ENCODE measurements around the gene MET. TPM values are rescaled to one million over a fixed set of nuclear protein-coding genes. Genes with fewer than 3 reads are reported as not detected.

MET gene
- total and polyA plus RNA-seq, 2 of the 13 experiments (the other 11 are each of a cell fraction or from before 2014, with no cell fraction given) = 21.8 to 31.5 TPM

DNA sequence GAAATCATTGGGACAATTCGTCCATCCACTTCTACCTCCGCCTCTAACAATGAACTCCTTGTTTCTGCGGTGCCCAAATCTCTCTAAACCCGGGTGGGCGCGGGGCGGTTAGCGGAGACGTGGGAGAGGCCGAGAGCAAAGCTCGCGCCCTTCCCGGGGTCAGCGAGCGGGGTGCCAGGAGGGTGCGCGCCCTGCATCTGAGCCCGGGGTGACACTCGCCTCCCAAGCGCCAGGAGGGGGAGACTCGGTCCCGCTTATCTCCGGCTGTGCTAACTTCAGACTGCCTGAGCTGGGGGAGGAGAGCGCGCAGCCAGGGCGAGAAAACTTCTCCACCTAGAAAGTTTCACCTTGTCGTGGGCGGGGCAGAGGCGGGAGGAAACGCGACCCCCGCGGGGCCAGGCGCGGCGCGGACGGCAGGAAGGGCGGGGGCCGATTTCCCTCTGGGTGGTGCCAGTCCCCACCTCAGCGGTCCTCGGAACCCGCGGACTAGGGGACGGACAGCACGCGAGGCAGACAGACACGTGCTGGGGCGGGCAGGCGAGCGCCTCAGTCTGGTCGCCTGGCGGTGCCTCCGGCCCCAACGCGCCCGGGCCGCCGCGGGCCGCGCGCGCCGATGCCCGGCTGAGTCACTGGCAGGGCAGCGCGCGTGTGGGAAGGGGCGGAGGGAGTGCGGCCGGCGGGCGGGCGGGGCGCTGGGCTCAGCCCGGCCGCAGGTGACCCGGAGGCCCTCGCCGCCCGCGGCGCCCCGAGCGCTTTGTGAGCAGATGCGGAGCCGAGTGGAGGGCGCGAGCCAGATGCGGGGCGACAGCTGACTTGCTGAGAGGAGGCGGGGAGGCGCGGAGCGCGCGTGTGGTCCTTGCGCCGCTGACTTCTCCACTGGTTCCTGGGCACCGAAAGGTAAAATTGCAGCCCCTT is at the start of gene MET (continued):
- TF ChIP-seq ZNF616 (CRISPR knock-in tag; IDR thresholded peaks at IDR 0.05; ENCODE audit: low read depth) (no peak; the same call in 1 of the 2 replicates), TP53 (CRISPR knock-in tag; conservative IDR thresholded peaks at IDR 0.05) (no peak), ATRX (CRISPR knock-in tag; IDR thresholded peaks at IDR 0.05; ENCODE audit: borderline replicate concordance) (no peak), KLF6 (CRISPR knock-in tag; IDR thresholded peaks at IDR 0.05) (peak; percentile 66; the same call in 1 of the 2 replicates), SPEN (CRISPR knock-in tag; IDR thresholded peaks at IDR 0.05; ENCODE audit: low read depth) (peak; percentile 69; the same call in 1 of the 2 replicates), ZNF44 (CRISPR knock-in tag; IDR thresholded peaks at IDR 0.05) (no peak; the same call in 1 of the 2 replicates), ZNF550 (CRISPR knock-in tag; IDR thresholded peaks at IDR 0.05; ENCODE audit: borderline replicate concordance) (no peak), NAIF1 (CRISPR knock-in tag; IDR thresholded peaks at IDR 0.05; ENCODE audit: borderline replicate concordance) (no peak), ZFP62 (CRISPR knock-in tag; IDR thresholded peaks at IDR 0.05) (no peak), ZNF878 (CRISPR knock-in tag; IDR thresholded peaks at IDR 0.05) (no peak), ZNF670 (CRISPR knock-in tag; IDR thresholded peaks at IDR 0.05; ENCODE audit: borderline replicate concordance) (0 out of 2 replicates have a peak, but pooled peaks have one; percentile 73), ZNF549 (CRISPR knock-in tag; IDR thresholded peaks at IDR 0.05) (no peak), KMT2B (CRISPR knock-in tag; IDR thresholded peaks at IDR 0.05) (peak; percentile 84), ZNF775 (CRISPR knock-in tag; IDR thresholded peaks at IDR 0.05; ENCODE audit: borderline replicate concordance) (no peak; the same call in 1 of the 2 replicates), TCF7 (IDR thresholded peaks at IDR 0.05; ENCODE audit: low read depth) (no peak), AGO2 (optimal IDR thresholded peaks at IDR 0.05; ENCODE audit: low read depth, low read length) (peak; percentile 72), POLR2AphosphoS2 (IDR thresholded peaks at IDR 0.05; ENCODE audit: low read depth, low read length) (no peak), MED8 (CRISPR knock-in tag; IDR thresholded peaks at IDR 0.05; ENCODE audit: insufficient replicate concordance) (peak; percentile 20), HHEX (CRISPR knock-in tag; IDR thresholded peaks at IDR 0.05) (no peak), SMAD3 (CRISPR knock-in tag; IDR thresholded peaks at IDR 0.05) (no peak)
- TF ChIP-seq, protein P1, sequence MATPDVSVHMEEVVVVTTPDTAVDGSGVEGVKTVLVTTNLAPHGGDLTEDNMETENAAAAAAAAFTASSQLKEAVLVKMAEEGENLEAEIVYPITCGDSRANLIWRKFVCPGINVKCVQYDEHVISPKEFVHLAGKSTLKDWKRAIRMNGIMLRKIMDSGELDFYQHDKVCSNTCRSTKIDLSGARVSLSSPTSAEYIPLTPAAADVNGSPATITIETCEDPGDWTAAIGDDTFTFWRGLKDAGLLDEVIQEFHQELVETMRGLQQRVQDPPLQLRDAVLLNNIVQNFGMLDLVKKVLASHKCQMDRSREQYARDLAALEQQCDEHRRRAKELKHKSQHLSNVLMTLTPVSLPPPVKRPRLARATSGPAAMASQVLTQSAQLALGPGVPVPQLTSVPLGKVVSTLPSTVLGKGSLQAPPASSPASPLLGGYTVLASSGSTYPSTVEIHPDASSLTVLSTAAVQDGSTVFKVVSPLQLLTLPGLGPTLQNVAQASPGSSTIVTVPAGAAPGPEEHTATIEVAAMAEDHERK (CRISPR knock-in tag; IDR thresholded peaks at IDR 0.05; ENCODE audit: low read depth) = no peak
- TF ChIP-seq, protein P2, sequence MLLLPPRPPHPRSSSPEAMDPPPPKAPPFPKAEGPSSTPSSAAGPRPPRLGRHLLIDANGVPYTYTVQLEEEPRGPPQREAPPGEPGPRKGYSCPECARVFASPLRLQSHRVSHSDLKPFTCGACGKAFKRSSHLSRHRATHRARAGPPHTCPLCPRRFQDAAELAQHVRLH (CRISPR knock-in tag; IDR thresholded peaks at IDR 0.05; ENCODE audit: borderline replicate concordance, low read depth) = peak; percentile 93
- TF ChIP-seq, protein P3, sequence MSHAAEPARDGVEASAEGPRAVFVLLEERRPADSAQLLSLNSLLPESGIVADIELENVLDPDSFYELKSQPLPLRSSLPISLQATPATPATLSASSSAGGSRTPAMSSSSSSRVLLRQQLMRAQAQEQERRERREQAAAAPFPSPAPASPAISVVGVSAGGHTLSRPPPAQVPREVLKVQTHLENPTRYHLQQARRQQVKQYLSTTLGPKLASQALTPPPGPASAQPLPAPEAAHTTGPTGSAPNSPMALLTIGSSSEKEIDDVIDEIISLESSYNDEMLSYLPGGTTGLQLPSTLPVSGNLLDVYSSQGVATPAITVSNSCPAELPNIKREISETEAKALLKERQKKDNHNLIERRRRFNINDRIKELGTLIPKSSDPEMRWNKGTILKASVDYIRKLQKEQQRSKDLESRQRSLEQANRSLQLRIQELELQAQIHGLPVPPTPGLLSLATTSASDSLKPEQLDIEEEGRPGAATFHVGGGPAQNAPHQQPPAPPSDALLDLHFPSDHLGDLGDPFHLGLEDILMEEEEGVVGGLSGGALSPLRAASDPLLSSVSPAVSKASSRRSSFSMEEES (CRISPR knock-in tag; IDR thresholded peaks at IDR 0.05) = 0 out of 2 replicates have a peak, but pooled peaks have one; percentile 25
- TF ChIP-seq, protein P4, sequence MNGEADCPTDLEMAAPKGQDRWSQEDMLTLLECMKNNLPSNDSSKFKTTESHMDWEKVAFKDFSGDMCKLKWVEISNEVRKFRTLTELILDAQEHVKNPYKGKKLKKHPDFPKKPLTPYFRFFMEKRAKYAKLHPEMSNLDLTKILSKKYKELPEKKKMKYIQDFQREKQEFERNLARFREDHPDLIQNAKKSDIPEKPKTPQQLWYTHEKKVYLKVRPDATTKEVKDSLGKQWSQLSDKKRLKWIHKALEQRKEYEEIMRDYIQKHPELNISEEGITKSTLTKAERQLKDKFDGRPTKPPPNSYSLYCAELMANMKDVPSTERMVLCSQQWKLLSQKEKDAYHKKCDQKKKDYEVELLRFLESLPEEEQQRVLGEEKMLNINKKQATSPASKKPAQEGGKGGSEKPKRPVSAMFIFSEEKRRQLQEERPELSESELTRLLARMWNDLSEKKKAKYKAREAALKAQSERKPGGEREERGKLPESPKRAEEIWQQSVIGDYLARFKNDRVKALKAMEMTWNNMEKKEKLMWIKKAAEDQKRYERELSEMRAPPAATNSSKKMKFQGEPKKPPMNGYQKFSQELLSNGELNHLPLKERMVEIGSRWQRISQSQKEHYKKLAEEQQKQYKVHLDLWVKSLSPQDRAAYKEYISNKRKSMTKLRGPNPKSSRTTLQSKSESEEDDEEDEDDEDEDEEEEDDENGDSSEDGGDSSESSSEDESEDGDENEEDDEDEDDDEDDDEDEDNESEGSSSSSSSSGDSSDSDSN (CRISPR knock-in tag; IDR thresholded peaks at IDR 0.05) = peak; percentile 88
- TF ChIP-seq, protein P5, sequence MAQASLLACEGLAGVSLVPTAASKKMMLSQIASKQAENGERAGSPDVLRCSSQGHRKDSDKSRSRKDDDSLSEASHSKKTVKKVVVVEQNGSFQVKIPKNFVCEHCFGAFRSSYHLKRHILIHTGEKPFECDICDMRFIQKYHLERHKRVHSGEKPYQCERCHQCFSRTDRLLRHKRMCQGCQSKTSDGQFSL (CRISPR knock-in tag; IDR thresholded peaks at IDR 0.05) = no peak

All from HepG2 (cell line).